HG03432 (cell line): ENCODE measurements around the gene SRMS.

Experiments used
- ATAC-seq: cut with Tn5 transposase; IDR thresholded peaks from one replicate; pipeline ENCODE4 v1.9.1; 2021; ENCODE audit warnings: mild to moderate bottlenecking, moderate library complexity; ENCODE audit not compliant: unreplicated experiment

Gene SRMS, protein sequence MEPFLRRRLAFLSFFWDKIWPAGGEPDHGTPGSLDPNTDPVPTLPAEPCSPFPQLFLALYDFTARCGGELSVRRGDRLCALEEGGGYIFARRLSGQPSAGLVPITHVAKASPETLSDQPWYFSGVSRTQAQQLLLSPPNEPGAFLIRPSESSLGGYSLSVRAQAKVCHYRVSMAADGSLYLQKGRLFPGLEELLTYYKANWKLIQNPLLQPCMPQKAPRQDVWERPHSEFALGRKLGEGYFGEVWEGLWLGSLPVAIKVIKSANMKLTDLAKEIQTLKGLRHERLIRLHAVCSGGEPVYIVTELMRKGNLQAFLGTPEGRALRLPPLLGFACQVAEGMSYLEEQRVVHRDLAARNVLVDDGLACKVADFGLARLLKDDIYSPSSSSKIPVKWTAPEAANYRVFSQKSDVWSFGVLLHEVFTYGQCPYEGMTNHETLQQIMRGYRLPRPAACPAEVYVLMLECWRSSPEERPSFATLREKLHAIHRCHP

GRCh38 chr20:63547725-63548480 lies at the start of gene SRMS:
Gene SRMS, minus strand, starts transcription at chr20:63547749. Its CDS starts 286 bp downstream, at chr20:63547463.
- ATAC-seq, result no peak

DNA sequence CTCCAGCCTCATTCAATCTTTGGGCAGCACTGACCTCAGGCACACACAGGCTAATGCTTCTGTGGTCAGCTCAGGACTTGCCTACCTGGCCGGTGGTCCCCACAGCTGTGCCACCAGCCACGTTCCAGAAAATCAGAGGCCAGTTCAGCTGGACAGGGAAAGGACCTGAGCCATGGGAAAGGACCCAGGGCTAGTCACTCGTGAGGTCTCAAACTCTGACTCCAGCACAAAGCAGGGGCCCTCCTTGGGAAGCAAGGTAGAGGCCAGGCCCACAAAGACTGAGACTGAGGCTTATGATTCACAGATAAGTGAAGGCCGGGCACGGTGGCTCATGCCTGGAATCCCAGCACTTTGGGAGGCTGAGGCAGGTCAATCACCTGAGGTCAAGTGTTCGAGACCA lies 48.9 kb upstream of the SRMS start:
- no peak for ATAC-seq

DNA sequence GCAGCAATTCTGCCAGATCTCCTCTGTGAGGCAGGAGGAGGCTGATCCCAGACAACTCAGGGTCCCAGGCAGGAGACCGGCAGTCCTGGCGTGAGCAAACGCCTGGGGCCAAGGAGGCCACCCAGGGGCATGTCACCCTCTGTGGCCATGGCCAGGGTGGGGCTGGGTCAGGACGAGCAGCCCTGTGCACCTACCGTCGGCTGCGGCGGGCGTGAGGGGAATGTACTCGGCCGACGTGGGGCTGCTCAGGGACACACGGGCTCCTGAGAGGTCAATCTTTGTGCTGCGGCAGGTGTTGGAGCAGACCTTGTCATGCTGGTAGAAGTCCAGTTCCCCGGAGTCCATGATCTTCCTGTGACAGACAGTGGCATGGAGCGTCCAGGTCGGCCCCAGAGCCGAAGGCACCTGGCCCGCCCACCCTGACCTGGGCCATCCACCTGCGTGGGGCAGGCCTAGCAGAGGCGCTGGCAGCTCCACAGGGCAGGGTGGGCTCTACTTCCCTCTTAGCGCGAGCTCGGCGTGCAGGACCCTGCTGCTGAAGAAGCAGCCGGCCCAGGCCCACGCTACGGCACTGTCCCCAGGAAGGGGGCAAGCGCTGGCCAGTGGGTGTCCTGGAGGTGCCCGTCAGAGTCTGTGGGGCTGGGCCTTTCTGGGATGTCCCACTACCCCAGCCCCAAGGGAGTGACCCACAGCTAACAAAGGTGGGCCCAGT lies 48.0 kb upstream of the SRMS start:
- ATAC-seq, result no peak

GRCh38 chr20:63594043-63594561 lies 46.6 kb upstream of the SRMS start:
- no peak for ATAC-seq

DNA sequence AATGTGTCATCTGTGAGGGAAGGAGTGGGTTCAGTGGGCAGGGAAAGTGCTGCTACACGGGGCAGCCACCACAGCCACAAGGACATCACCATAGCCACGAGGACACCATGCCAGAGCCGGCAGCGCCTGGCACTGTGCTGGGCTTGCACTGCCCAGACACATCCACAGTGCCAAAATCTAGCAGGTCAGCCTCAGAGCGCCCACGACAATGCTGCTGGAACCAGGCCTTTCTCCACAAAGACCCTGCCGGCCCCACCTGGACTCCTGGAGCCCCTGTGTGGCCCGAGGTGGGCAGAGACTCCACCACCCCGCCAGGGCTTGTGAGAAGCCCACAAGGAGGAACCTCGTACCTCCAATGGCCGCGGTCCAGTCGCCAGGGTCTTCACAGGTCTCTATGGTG lies 45.1 kb upstream of the SRMS start:
- no peak for ATAC-seq

DNA sequence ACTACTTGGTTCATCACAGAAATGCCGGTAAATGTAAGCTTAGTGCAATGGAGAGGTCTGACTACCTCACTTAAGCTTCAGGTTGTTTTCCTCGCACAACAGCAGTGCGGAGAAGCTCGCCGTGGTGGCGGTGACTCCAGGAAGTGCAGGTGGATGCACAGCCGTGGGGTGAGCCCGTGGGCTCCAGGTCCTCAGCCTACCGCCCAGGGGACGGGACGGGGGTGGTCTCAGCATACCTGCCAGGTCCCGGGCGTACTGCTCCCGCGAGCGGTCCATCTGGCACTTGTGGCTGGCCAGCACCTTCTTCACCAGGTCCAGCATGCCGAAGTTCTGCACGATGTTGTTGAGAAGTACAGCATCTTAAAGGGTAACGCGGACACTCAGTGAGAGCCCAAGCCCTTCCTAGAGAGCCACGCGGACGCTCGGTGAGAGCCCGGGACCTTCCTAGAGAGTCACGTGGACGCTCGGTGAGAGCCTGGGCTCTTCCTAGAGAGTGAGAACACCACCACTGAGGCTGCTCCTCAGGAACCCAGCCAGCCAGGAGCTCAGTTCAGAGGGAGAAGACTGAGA lies 44.3 kb upstream of the SRMS start:
- ATAC-seq, result no peak

DNA sequence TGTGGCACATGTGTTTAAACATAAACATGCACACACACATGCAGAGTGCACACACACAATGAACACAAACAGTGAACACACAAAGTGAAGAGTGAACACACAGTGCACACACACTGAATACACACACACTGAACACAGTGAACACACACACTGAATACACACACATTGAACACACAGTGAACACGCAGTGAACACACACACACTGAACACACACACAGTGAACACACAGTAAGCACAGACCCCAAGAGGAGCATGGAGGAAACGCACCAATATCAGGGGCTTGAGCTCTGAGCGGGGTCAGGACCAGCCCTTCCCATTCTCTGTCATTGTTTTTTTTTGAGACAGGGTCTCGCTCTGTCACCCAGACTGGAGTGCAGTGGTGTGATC lies 43.6 kb upstream of the SRMS start:
- ATAC-seq, result no peak

GRCh38 chr20:63590218-63591146 lies 42.9 kb upstream of the SRMS start:
- no peak for ATAC-seq

GRCh38 chr20:63589261-63590217 lies 42.0 kb upstream of the SRMS start:
- no peak for ATAC-seq

DNA sequence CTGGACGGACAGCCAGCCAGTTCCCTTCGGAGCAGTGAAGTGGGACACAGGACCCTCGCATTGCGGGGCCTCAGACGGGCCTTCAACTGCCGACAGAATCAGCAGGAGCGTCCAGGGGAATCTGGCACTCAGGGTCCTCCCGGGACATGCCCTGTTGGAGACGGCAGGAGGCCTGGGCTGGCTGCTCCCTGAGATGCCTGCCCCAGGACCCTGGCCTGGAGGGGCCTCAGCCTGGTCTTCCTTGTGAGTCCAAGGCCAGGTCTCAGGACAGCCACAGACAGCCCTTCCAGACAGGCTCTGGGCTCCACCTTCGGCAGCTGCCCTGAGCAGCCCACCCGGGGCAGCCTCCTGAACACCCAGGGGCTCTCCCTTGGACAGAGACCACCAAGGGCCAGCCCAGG lies 41.1 kb upstream of the SRMS start:
- ATAC-seq, result no peak

GRCh38 chr20:63587776-63588591 lies 40.4 kb upstream of the SRMS start:
- no peak for ATAC-seq

DNA sequence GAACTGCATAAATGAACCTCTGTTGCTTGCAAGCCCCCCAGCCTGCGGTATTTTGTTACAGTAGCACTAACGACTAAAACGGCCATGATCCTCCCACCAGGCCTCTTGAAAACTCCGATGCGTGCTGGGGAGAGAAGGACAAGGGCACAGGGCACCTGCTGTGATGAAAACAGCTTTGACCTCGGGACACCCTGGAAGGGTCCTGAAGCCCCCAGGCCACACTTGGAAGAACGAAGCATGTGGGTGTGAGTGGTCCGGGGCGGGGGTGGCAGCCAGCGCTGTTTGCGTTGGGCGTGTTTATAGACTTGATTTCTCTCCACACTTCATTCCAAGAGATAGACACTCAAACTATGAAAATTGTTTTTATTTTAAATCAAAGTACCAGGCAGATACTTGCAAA lies 39.7 kb upstream of the SRMS start:
- no peak for ATAC-seq

GRCh38 chr20:63586797-63587196 lies 39.2 kb upstream of the SRMS start:
- ATAC-seq, result no peak

DNA sequence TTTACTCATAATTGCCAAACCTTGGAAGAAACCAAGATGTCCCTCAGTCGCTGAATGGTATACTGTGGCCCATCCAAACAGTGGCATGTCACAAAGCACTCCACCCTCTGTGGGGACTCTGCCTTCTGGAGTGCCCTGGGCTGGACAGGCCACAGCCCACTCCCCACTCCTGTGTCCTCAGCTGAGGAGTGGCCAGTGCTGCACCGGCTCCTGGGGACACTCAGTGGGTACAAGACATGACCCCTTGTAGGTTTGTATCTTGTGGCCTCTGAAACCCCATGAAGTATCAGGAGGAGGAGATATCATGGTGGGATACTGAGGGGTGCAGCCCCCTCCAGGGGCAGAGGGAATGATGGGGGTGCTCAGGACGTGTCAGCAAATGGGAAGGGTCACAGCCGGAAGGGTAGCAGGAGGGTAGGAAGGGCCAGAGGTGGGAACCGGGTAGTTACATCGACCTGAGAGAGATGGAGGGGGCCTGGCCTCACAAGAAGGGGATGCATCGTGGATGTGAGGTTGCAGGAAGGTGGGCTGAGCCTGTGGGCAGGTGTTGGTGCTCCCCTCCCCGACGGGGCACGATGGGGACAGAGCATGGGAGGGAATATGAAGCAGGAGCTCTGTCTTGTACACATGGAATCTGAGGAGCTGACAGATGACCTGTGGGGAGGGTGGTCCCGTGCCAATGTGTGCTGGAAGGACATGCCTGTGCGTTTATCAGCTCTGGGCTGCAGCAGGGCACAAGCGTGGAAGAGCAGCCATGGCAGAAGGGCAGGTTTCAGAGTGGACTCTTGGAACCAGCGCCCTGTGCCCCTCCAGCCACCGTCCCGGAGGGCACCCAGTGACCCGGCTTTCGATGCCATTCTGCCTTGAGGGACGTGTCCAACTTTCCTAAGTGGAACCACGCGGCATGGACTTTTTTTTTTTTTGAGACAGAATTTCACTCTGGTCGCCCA lies 38.3 kb upstream of the SRMS start:
- ATAC-seq, result no peak

DNA sequence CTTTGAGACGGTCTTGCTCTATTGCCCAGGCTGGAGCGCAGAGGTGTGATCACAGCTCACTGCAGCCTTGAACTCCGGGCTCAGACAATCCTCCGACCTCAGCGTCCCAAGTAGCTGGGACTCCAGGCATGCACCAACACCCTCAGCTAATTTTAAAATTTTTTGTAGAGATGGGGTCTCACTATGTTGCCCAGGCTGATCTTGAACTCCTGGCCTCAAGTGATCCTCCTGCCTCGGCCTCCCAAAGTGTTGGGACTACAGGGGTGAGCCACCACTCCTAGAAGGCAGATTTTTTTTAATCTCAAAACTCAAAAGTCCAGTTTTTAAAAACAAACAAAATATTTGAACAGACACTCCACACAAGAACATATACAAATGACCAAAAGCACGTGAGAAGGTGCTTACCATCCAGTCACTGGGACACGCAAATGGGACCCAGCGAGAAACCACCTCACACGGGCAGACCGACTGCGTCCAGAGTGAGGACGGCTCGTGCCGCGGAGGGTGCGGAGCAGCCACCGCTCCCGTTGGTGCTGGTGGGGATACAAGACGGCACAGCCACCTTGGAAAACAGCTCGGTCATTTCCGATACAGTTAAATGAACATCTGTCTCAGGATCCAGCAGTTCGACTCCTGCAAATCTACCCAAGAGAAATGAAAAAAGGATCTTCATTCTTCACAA lies 35.0 kb upstream of the SRMS start:
- ATAC-seq, result no peak

GRCh38 chr20:63580796-63581461 lies 33.4 kb upstream of the SRMS start:
- ATAC-seq, result no peak
